OCI-LY1 (cell line): Measurements from ENCODE around the gene PLIN4.
"Not testable (repeated sequence)": the region's sequence is repeated elsewhere in the genome, so short reads cannot be mapped to it uniquely, and the experiment has no call there.

Experiments used
- H2AFZ ChIP-seq: fragments of 200-600 bp; sonication (generic), shearing (Covaris generic); 2 replicates; pipeline ENCODE4 v1.6.0; 2014; ENCODE audit warnings: antibody characterized with exemption, mild to moderate bottlenecking, low read length
- H3F3A ChIP-seq: fragments of 200-600 bp; sonication (generic), shearing (Covaris generic); 2 replicates; pipeline ENCODE4 v1.6.0; 2014; ENCODE audit warnings: mild to moderate bottlenecking, antibody characterized with exemption, low read length, moderate library complexity; ENCODE audit not compliant: insufficient read depth
- H3K27ac ChIP-seq: fragments of 200-600 bp; sonication (generic); 2 replicates; pipeline ENCODE4 v1.5.1; 2014; ENCODE audit warnings: low read length, mixed run types, mild to moderate bottlenecking, low read depth; ENCODE audit not compliant: poor library complexity, severe bottlenecking
- H3K27me3 ChIP-seq: fragments of 200-600 bp; sonication (generic); 2 replicates; pipeline ENCODE4 v1.6.0; 2014; ENCODE audit warnings: antibody characterized with exemption, mild to moderate bottlenecking, low read length, moderate library complexity; ENCODE audit not compliant: insufficient read depth
- H3K36me3 ChIP-seq: fragments of 200-600 bp; sonication (generic); 2 replicates; pipeline ENCODE4 v1.6.1; 2014; ENCODE audit warnings: mild to moderate bottlenecking, antibody characterized with exemption, low read length, moderate library complexity, mixed read lengths; ENCODE audit not compliant: insufficient read depth
- H3K4me1 ChIP-seq: fragments of 200-600 bp; sonication (generic); 2 replicates; pipeline ENCODE4 v1.5.1; 2014; ENCODE audit warnings: mild to moderate bottlenecking, low read length, moderate library complexity; ENCODE audit not compliant: insufficient read depth, severe bottlenecking
- H3K4me2 ChIP-seq: fragments of 200-600 bp; sonication (generic), shearing (Covaris generic); 2 replicates; pipeline ENCODE4 v1.6.1; 2014; ENCODE audit warnings: low read length
- H3K4me3 ChIP-seq: fragments of 200-600 bp; sonication (generic); 2 replicates; pipeline ENCODE4 v1.5.1; 2014; ENCODE audit warnings: low read length, low read depth, mild to moderate bottlenecking, mixed read lengths; ENCODE audit not compliant: poor library complexity, severe bottlenecking
- H3K79me2 ChIP-seq: fragments of 200-600 bp; shearing (Covaris generic); 2 replicates; pipeline ENCODE4 v1.6.1; 2016; ENCODE audit warnings: mixed run types, low read length, mixed read lengths; ENCODE audit not compliant: insufficient read depth
- H3K9ac ChIP-seq: fragments of 200-600 bp; sonication (generic), shearing (Covaris generic); 2 replicates; pipeline ENCODE4 v1.6.1; 2014; ENCODE audit warnings: mild to moderate bottlenecking, low read length, mixed read lengths
- H3K9me2 ChIP-seq: fragments of 200-600 bp; sonication (generic), shearing (Covaris generic); 2 replicates; pipeline ENCODE4 v1.6.1; 2014; ENCODE audit warnings: low read depth, mild to moderate bottlenecking, low read length, mixed read lengths
- H3K9me3 ChIP-seq: fragments of 200-600 bp; shearing (Covaris generic); 2 replicates; pipeline ENCODE4 v1.6.1; 2014; ENCODE audit warnings: low read length, mixed read lengths
- H4K20me1 ChIP-seq: fragments of 200-600 bp; sonication (generic), shearing (Covaris generic); 2 replicates; pipeline ENCODE4 v1.6.0; 2016; ENCODE audit warnings: mild to moderate bottlenecking, low read length; ENCODE audit not compliant: insufficient read depth
- EZH2 ChIP-seq: fragments of 200-600 bp; sonication (generic), shearing (Covaris generic); IDR thresholded peaks from 2 replicates; pipeline ENCODE4 v1.8.0; 2017; ENCODE audit warnings: borderline replicate concordance, mixed run types, mild to moderate bottlenecking, antibody characterized with exemption, low read length, moderate library complexity, mixed read lengths
- TF ChIP-seq, protein P1 (sequence below): fragments of 200-600 bp; sonication (generic), shearing (Covaris generic); IDR thresholded peaks from 2 replicates; pipeline ENCODE4 v1.5.1; 2017; ENCODE audit warnings: mild to moderate bottlenecking, antibody characterized with exemption, low read length, moderate library complexity, mixed read lengths

The PLIN4 gene

DNA sequence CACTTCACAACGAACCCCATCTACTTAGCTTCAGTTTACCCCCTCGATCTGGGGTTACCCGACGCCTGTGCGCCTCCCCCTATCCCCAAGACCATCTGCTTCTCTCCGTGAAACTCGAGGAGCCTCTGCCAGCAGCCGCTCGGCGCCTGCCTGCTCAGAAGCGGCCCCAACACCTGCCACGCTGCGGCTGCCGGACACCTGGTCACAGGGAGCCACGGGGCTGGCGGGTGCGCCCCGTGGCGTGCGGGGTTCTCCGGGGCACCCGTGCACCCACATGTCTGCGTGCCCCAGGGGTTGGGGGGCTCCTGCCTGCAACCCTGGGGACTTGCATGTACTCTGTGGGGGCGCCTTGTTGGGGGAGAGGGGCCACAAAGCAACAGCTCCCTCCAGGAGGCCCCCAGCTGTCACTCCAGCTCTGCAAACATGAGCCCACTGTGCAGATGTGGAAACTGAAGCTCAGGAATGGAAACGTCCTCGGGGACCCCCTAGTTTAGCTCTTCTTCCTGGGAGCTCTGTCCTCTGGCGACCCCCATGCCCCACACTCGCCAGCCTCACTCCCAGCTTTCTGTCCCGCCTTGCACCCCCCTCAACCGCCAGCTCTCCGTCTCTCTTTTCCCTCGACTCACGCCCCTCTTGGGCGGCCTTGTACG is 48.2 kb upstream of the PLIN4 start:
- Histone ChIP-seq H3K9ac (no peak overlapping the region), H3F3A (no peaks in the 10 kb centered on the region), H3K27ac (no peak overlapping the region), H3K36me3 (no peaks in the 10 kb centered on the region), H3K4me1 (no peaks in the 10 kb centered on the region), H3K9me2 (no peaks in the 10 kb centered on the region), H3K79me2 (no peaks in the 10 kb centered on the region), H4K20me1 (no peaks in the 10 kb centered on the region), H3K4me2 (no peak overlapping the region), H3K9me3 (no peaks in the 10 kb centered on the region), H3K27me3 (peaks cover 4% of the 10 kb centered on the region; the same call in 1 of the 2 replicates), H2AFZ (no peak overlapping the region), H3K4me3 (no peak overlapping the region)
- TF ChIP-seq EZH2 = no peak
- TF ChIP-seq, protein P1, sequence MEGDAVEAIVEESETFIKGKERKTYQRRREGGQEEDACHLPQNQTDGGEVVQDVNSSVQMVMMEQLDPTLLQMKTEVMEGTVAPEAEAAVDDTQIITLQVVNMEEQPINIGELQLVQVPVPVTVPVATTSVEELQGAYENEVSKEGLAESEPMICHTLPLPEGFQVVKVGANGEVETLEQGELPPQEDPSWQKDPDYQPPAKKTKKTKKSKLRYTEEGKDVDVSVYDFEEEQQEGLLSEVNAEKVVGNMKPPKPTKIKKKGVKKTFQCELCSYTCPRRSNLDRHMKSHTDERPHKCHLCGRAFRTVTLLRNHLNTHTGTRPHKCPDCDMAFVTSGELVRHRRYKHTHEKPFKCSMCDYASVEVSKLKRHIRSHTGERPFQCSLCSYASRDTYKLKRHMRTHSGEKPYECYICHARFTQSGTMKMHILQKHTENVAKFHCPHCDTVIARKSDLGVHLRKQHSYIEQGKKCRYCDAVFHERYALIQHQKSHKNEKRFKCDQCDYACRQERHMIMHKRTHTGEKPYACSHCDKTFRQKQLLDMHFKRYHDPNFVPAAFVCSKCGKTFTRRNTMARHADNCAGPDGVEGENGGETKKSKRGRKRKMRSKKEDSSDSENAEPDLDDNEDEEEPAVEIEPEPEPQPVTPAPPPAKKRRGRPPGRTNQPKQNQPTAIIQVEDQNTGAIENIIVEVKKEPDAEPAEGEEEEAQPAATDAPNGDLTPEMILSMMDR = no peak

DNA sequence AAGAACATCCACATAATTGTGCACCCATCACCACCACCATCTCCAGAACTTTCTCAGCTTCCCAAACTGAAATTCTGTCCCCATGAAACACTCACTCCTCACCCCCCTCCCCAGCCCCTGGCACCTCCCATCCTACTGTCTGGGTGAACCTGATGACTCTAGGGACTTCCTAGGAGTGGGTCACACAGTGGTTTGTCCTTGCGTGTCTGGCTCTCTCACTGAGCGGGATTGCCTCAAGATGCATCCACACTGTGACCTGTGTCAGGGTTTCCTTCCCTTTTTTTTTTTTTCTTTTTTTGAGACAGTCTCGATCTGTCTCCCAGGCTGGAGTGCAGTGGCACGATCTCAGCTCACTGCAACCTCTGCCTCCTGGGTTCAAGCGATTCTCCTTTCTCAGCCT is 45.3 kb upstream of the PLIN4 start:
- H3K9me2 ChIP-seq, H2AFZ ChIP-seq, H3F3A ChIP-seq, H3K36me3 ChIP-seq, H4K20me1 ChIP-seq, H3K4me1 ChIP-seq, H3K9me3 ChIP-seq, H3K4me2 ChIP-seq, H3K27me3 ChIP-seq, H3K27ac ChIP-seq, H3K4me3 ChIP-seq, H3K79me2 ChIP-seq, H3K9ac ChIP-seq: not testable (repeated sequence)

DNA sequence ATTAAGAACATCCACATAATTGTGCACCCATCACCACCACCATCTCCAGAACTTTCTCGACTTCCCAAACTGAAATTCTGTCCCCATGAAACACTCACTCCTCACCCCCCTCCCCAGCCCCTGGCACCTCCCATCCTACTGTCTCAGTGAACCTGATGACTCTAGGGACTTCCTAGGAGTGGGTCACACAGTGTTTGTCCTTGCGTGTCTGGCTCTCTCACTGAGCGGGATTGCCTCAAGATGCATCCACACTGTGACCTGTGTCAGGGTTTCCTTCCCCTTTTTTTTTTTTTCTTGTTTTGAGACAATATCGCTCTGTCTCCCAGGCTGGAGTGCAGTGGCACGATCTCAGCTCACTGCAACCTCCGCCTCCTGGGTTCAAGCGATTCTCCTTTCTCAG is 43.8 kb upstream of the PLIN4 start:
- H3K36me3 ChIP-seq, H3K4me2 ChIP-seq, H3K4me1 ChIP-seq, H3K9me3 ChIP-seq, H3K4me3 ChIP-seq, H3K27me3 ChIP-seq, H4K20me1 ChIP-seq, H3K79me2 ChIP-seq, H3K9ac ChIP-seq, H3K9me2 ChIP-seq, H3F3A ChIP-seq, H3K27ac ChIP-seq, H2AFZ ChIP-seq: not testable (repeated sequence)

DNA sequence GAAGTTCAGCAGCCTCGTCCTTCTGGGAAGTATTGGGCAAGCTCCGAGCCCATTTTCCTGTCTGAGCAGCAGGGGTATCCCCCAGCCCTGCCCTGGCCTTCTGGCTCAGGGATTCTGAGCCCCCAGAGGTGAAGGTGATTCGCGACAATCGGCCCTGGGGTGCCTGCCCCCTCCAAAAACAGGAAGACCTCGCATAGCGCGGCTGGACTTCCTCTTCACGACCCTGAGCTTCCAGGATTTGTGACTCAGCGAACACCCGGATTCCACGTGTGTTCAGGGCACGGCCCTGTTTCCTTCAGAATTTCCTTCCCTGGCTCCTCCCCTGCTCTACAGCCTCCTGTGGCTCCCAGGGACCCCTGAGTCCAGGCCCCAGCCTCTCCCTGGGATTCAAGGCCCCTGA is 41.3 kb upstream of the PLIN4 start, which contains the start of gene SEMA6B:
SEMA6B (minus strand) TSS at position 116 of the 400 bp plus-strand sequence. CDS start 1,227 bp downstream, outside the sequence.
- no peaks in the 10 kb centered on the region for H3K9me2 ChIP-seq
- no peaks in the 10 kb centered on the region for H3K27me3 ChIP-seq
- H3K36me3 ChIP-seq = no peaks in the 10 kb centered on the region
- H3K9me3 ChIP-seq = no peaks in the 10 kb centered on the region
- H3K4me1 ChIP-seq = no peaks in the 10 kb centered on the region
- no peak within 1 kb of the TSS for H3K4me3 ChIP-seq
- no peak within 1 kb of the TSS for H3K27ac ChIP-seq
- no peaks in the 10 kb centered on the region for H3F3A ChIP-seq
- no peaks in the 10 kb centered on the region for H4K20me1 ChIP-seq
- no peak for TF ChIP-seq EZH2
- TF ChIP-seq, protein P1 = no peak
- no peak within 1 kb of the TSS for H3K9ac ChIP-seq
- no peak within 1 kb of the TSS for H2AFZ ChIP-seq
- no peaks in the 10 kb centered on the region for H3K79me2 ChIP-seq
- H3K4me2 ChIP-seq = no peak within 1 kb of the TSS
